NCI-H1105 treated with DMSO at 0.1 percent for 48 hours (cell line): ENCODE measurements around the gene NUP210.
"Not testable (repeated sequence)": the region's sequence is repeated elsewhere in the genome, so short reads cannot be mapped to it uniquely, and the experiment has no call there.

Experiments used
- DNase-seq: peaks from one replicate; lab custom pipeline; 2025; lab: John Stamatoyannopoulos, UW

NUP210 gene

DNA sequence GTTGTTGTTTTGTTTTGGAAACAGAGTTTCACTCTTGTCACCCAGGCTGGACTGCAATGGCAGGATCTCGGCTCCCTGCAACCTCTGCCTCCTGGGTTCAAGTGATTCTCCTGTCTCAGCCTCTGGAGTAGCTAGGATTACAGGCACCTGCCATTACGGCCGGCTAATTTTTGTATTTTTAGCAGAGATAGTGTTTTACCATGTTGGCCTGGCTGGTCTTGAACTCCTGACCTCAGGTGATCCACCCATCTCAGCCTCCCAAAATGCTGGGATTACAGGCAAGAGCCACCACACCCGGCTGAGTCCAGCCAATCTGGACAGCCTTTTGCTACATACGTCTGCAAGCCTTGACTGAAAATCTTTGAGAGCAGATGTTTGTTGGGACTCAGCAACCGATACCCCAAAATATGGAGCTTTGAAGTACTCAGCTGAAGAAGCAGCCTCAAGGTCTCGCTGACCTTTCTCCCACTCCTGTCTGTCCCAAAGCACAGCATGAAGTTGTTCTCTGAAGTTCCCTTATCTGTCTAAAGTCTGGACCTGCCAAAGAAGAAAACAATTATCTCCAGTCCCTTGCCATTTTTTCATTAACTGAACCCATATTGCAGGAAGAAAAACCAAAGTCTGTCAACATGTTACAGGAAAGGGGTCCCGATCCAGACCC, 9.6 kb upstream of the NUP210 start:
- DNase-seq, result no peak

- DNase-seq, result not testable (repeated sequence)
Measured at GRCh38 chr3:13428678-13429077, 8.6 kb upstream of the NUP210 start.

GRCh38 chr3:13427662-13428603, 7.8 kb upstream of the NUP210 start:
- no peak for DNase-seq

DNA sequence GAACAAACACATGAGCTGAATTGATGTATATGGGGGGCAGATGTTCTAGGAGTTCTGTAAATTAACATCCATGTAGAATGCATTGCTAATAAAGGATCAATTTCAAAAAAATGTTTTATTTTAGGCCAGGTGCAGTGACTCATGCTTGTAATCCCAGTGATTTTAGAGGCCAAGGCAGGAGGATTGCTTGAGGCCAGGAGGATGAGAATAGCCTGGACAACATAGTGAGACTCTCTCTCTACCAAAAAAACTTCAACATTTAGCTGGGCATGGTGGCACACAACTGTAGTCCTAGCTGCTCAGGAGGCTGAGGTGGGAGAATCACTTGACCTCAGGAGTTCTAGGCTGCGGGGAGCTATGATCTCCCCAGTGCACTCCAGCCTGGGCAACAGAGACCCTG, 6.5 kb upstream of the NUP210 start:
- no peak for DNase-seq

DNA sequence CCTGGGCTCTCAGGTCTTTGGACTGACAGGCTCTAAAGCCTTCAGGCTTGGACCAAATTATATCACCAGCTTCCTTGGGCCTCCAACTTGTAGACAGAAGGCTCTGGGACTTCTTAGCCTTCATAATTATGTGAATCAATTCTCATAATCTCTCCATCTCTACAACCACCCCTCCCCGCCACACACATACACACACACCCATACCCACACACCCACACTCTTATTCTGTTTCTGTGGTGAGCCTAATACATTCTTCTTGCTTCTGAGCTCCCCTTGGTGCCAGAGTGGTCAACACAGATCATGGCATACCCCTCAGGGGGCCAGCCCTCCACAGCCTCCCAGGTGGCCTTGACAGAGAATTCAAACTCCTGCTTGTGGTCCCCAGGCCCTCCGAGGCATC, 5.6 kb upstream of the NUP210 start:
- no peak for DNase-seq

DNA sequence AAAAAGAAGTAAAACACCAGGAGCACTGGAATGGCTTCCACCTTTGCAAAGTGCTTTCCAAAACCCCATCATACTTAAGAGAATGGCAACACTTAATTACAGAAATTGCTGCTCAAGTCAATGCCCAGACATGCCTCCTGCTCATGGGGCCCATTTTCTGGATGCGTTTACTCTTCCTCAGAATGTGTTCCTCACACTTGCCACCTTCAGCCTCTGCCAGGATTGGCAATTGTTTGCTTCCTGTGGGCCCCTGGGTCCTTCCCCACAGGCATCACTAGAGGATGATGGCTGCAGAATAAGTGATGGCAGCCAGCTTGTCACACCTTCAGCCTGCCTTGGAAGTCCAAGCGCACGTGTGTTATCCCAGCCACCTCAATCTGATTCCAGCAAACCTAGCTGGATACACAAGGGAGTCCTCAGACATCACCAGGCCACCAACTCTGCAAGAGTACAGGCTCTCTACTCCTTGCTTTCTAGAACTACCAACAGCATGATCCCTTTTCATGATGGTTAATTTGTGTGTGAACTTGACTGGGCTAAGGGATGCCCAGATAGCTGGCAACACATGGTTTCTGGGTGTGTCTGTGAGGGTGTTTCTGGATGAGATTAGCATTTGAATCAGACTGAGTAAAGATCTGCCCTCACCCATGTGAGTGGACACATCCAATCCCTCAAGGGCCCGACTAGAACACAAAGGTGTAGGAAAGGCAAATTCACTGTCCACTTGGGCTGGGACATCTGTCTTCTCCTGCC, 4.9 kb upstream of the NUP210 start:
- no peak for DNase-seq

DNA sequence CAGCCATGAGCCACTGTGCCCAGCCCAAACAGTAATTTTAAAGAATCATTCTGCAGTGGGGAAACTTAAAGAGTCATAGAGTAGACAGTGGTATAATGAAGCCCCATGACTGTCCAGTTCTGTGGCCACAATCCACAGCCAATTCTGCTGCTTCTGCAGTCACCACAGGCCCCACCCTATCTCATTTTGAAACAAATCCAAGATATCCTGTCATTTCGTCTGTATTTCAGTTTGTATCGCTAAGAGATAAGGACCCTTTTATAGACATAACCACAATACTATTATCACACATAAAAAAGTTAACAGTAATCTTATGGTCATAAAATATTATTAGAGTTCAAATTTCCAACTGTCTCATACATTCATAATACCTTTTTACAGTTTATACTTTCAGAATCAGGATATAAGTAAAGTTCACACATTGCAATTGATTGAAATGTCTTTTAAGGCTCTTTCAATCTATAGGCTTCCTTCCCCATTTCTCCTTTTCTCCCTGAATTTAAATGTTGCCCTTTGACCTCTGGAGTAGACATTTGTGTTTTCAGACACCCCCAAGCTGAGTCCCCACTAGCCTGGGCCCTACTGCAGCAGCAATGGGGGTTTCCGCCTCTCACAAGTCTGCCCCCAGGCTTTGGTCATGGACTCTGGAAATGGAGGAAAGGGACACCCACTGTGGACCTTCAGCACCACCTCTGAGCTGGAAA, 4.2 kb upstream of the NUP210 start:
- no peak for DNase-seq

- DNase-seq, result no peak
Measured at GRCh38 chr3:13420831-13421765, 976 bp upstream of the NUP210 start.

- peak; percentile 4 for DNase-seq
Measured at GRCh38 chr3:13419505-13420044, 547 bp downstream of the NUP210 start.

DNA sequence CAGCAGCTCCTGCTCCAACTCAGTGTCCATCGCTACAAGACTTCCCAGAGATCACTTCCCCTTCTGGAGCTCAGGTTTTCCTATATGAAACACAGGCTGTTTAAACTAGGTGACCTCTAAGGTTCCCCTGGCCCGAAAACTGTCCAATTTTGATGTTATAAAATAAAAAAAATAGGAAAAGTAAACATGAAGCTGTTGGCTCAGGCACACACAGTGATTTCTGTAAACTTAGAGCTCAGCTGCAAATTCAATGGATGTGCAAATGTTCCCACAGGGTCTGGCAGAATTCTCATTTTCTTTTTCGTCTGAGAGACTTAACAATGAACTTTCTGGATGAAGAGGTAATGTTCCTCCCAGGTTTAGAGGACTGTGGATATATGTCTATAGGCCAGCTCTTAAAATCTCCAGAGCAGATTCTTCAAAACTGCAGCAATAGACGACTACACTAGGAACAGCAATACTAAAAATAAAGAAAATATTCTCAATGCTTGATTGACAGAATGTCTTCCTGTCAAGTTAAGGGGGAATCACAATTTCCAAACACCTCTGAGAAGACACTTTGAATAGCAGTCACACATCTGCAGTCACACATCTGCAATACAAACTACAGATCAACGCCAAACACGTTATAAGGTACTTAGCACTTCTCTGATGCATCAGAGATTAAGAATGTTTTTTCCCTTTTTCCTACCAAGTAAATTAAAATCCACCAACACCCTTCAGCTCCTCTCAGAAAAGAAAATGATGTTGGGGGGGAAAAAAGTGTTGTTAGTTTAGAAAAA, 2.8 kb downstream of the NUP210 start:
- no peak for DNase-seq

DNA sequence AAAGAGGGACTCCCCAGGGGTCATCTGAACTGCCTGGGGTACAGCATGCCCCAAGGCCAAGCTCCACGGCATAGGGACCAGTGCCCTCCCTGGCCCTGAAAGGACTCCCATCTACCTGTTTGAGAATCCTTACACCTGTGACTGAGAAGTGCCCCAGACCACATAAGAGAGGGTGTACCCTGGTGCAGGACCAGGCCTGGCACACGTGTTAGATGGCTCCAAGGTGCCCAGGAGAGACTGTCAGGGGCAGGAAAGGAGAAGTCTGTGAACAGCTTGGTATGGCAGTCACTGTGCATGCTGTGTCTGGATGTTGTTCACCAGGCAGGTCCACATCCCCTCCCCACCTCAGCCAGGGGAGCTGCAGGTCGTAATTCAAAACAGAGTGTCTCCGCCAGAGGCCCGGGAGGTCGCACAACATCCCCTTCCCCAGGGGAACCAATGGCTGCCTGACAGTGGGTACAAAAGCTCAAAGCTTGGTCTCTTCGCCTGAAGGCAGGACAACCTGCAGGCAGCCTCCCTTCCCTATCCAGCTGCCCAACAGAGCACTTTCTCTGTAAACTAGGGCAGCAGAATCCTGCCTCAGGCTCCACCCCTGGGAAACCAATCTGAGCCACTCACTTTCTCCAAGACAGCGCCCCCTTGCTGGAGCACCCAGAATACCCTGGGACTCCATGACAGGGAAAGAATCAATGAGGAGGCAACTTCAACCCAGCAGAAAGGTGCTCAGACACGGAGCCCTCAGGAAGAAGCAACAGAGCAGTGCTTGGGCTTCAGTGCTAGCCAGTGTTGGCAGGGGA, 3.9 kb downstream of the NUP210 start:
- DNase-seq, result no peak

- no peak for DNase-seq
Measured at GRCh38 chr3:13415236-13415986, 4.7 kb downstream of the NUP210 start.

DNA sequence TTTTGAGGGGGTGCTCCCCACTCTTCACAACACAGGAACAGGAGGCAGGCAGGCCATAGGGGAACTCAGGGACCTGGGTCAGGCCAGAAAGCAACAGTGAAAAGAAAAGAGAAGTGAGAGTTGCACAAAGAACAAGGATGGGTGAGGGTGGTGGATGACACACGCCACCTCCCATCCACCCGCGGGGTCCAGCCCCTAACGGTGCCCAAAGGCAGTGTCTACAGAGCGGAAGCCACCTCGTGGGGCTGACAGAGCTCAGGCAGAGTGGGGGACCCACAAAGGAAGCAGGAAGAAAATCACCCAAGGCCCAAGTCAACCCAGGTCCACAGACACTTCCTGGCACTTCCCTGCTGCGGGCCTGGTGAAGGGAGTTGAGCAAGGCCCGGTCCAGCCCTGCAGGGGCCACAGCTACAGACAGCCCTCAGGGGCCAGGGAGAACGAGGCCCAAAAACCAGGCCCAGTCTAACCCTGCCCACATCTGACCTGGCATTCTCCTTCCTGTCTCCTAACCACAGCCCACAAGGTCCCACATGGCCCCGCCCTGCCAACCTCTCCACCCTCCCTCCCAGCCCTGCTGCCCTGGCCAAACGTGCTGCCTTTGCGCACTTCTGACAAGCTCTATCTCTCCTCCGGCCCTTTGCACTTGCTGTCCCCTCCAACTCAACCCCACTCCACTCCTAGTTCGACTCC, 5.9 kb downstream of the NUP210 start:
- DNase-seq, result no peak

GRCh38 chr3:13411186-13411860, 8.8 kb downstream of the NUP210 start:
- DNase-seq, result no peak

DNA sequence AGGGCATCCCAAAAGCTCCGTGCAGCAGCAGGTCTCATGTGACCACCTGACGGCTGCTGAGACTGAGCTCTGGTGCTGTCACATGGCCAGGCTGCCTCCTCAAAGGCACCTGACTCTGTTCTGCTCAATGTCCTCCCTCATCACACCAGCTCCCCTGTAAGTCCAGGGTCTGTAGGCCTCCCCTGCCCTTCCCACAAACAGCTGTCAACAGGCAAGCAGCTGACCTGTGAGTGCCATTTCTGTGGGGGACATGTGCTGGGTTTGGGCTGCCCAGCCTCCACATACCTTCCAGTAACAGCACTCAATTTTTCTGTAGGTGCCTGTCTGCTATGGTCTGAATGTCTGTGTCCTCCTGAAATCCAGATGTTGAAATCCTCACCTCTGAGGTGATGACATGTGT, 11.2 kb downstream of the NUP210 start:
- DNase-seq, result no peak

- DNase-seq, result no peak
Measured at GRCh38 chr3:13407926-13408325, 12.2 kb downstream of the NUP210 start.

DNA sequence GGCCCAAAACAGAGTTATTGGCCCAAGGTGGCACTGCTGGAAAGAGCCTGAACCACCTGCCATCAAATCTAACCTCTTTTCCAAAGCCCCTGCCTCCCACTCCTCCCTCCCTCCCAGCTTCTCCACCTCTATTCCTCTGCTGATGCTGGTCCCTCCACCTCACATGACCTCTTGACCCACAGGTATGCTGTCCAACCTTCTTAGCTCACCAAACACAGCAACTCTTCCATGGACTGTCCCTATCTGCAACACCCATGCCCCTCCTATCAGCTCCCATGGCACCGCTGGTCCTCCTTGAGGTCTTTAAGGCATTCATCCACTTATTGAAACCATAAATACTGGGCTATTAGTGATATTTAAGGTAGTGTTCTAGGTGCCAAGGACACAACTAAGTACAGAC, 12.6 kb downstream of the NUP210 start:
- no peak for DNase-seq
